NCI-H1694 (cell line): ENCODE data around the gene SCN2A.

Experiments used
- DNase-seq: peaks from one replicate; lab custom pipeline; 2025; lab: John Stamatoyannopoulos, UW

The SCN2A gene

GRCh38 chr2:165239230-165239629 is at the start of gene SCN2A:
TSS of gene SCN2A (plus strand) at chr2:165239414. CDS start at chr2:165295824, 56,410 bp downstream.
- peak; percentile 82 for DNase-seq

- DNase-seq, result no peak
These were observed 48.0 kb upstream of the SCN2A start for GRCh38 chr2:165191096-165191728.

- no peak for DNase-seq
These were observed 46.5 kb upstream of the SCN2A start for GRCh38 chr2:165192729-165193128.

GRCh38 chr2:165193178-165193777 is 45.9 kb upstream of the SCN2A start:
- no peak for DNase-seq

GRCh38 chr2:165196411-165196810 is 42.8 kb upstream of the SCN2A start:
- no peak for DNase-seq

- DNase-seq, result no peak
These were observed 41.9 kb upstream of the SCN2A start for GRCh38 chr2:165197346-165197745.

- DNase-seq, result no peak
These were observed 41.0 kb upstream of the SCN2A start for GRCh38 chr2:165198181-165198580.

GRCh38 chr2:165202239-165202638 is 37.0 kb upstream of the SCN2A start:
- no peak for DNase-seq

- peak; percentile 81 for DNase-seq
These were observed 35.3 kb upstream of the SCN2A start, which contains the start of gene SCN3A for GRCh38 chr2:165203689-165204559. TSS of gene SCN3A (minus strand) at chr2:165204050. CDS start at chr2:165176394, 27,656 bp downstream.

GRCh38 chr2:165205865-165206264 is 33.3 kb upstream of the SCN2A start:
- no peak for DNase-seq

GRCh38 chr2:165208094-165208493 is 31.1 kb upstream of the SCN2A start:
- no peak for DNase-seq

GRCh38 chr2:165214093-165214492 is 25.1 kb upstream of the SCN2A start:
- no peak for DNase-seq

- no peak for DNase-seq
These were observed 19.7 kb upstream of the SCN2A start for GRCh38 chr2:165219481-165219880.

- no peak for DNase-seq
These were observed 14.3 kb upstream of the SCN2A start for GRCh38 chr2:165224941-165225340.

- DNase-seq, result no peak
These were observed 11.6 kb upstream of the SCN2A start for GRCh38 chr2:165227571-165227970.

- DNase-seq, result no peak
These were observed 2.2 kb upstream of the SCN2A start for GRCh38 chr2:165237056-165237455.

GRCh38 chr2:165238295-165238694 is 919 bp upstream of the SCN2A start:
- DNase-seq, result no peak

GRCh38 chr2:165239856-165240515 is 772 bp downstream of the SCN2A start:
- DNase-seq, result peak; percentile 28

- no peak for DNase-seq
These were observed 1.7 kb downstream of the SCN2A start for GRCh38 chr2:165240916-165241315.

GRCh38 chr2:165245081-165245793 is 6.0 kb downstream of the SCN2A start:
- DNase-seq, result no peak

GRCh38 chr2:165248238-165248637 is 9.0 kb downstream of the SCN2A start:
- no peak for DNase-seq

- DNase-seq, result no peak
These were observed 12.2 kb downstream of the SCN2A start for GRCh38 chr2:165251366-165251765.
